ENCODE results near the gene VASN.

DNA sequence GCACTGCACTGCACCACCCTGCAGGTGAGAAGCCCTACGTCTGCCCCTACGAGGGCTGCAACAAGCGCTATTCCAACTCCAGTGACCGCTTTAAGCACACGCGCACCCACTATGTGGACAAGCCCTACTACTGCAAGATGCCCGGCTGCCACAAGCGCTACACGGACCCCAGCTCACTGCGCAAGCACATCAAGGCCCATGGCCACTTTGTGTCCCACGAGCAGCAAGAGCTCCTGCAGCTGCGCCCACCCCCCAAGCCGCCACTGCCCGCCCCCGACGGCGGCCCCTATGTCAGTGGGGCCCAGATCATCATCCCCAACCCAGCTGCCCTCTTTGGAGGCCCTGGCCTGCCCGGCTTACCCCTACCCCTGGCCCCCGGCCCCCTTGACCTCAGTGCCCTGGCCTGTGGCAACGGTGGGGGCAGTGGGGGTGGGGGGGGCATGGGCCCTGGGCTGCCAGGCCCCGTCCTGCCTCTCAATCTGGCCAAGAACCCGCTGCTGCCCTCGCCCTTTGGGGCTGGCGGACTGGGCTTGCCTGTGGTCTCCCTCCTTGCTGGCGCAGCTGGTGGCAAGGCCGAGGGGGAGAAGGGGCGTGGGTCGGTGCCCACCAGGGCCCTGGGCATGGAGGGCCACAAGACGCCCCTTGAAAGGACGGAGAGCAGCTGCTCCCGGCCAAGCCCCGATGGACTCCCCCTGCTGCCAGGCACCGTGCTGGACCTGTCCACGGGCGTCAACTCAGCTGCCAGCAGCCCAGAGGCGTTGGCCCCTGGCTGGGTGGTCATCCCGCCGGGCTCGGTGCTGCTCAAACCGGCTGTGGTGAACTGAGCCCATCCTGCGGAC lies 34.7 kb upstream of the VASN start:
- TF ChIP-seq CTCF (IDR thresholded peaks at IDR 0.05) (no peak), POLR2A (IDR thresholded peaks at IDR 0.05) (no peak)
